D721Med (cell line): ENCODE measurements around the gene POLE.

Source experiments
- DNase-seq: peaks from one replicate; pipeline ENCODE4 v3.0.0; 2011; ENCODE audit warnings: low spot score; ENCODE audit not compliant: insufficient read length
- FAIRE-seq: peaks from 2 replicates; lab custom pipeline; 2011; peaks lifted over from hg19 to GRCh38; lab: Jason Lieb, UNC
- CTCF ChIP-seq: IDR thresholded peaks from 2 replicates; pipeline ENCODE4 v1.5.1; 2012; ENCODE audit warnings: mild to moderate bottlenecking, control low read depth; ENCODE audit not compliant: insufficient read depth; ENCODE audit errors: missing control alignments

The POLE gene

GRCh38 chr12:132677492-132677891 lies 9.7 kb downstream of the POLE start:
- FAIRE-seq (no peak), DNase-seq (no peak)
- no peak for TF ChIP-seq CTCF

GRCh38 chr12:132675757-132676432 lies 11.2 kb downstream of the POLE start:
- no peak for DNase-seq
- no peak for FAIRE-seq
- no peak for TF ChIP-seq CTCF

GRCh38 chr12:132674561-132674960 lies 12.6 kb downstream of the POLE start:
- TF ChIP-seq CTCF: no peak

GRCh38 chr12:132673288-132674179 lies 13.6 kb downstream of the POLE start:
- no peak for FAIRE-seq
- DNase-seq: no peak
- no peak for TF ChIP-seq CTCF

More at GRCh38 chr12:132674561-132674960, 12.6 kb downstream of the POLE start:
- no peak for DNase-seq
- no peak for FAIRE-seq

GRCh38 chr12:132672678-132673077 lies 14.5 kb downstream of the POLE start:
- DNase-seq (no peak), FAIRE-seq (no peak)
- no peak for TF ChIP-seq CTCF

- DNase-seq: no peak
- FAIRE-seq: no peak
- TF ChIP-seq CTCF: no peak
Measured at GRCh38 chr12:132672116-132672515, 15.0 kb downstream of the POLE start.
